MM.1S (cell line): ENCODE data around the gene CDK9.

Experiments used
- DNase-seq: peaks from one replicate; pipeline ENCODE4 v3.0.0-alpha.2; 2015
- H2AFZ ChIP-seq: fragments of 300-600 bp; sonication (generic); 2 replicates; pipeline ENCODE4 v1.6.0; 2016; ENCODE audit warnings: antibody characterized with exemption, low read length
- H3F3A ChIP-seq: fragments of 300-600 bp; sonication (generic); 2 replicates; pipeline ENCODE4 v1.6.1; 2016; ENCODE audit warnings: mild to moderate bottlenecking, antibody characterized with exemption, low read length, moderate library complexity, mixed read lengths; ENCODE audit not compliant: insufficient read depth
- H3K27ac ChIP-seq: fragments of 300-600 bp; sonication (generic); 2 replicates; pipeline ENCODE4 v1.5.1; 2016; ENCODE audit warnings: mild to moderate bottlenecking, low read length
- H3K27me3 ChIP-seq: fragments of 300-600 bp; sonication (generic); replicated peaks from 2 replicates; pipeline ENCODE4 v1.6.0; 2016; ENCODE audit warnings: low read length; ENCODE audit not compliant: insufficient read depth
- H3K36me3 ChIP-seq: fragments of 300-600 bp; sonication (generic); replicated peaks from 2 replicates; pipeline ENCODE4 v1.6.1; 2016; ENCODE audit warnings: mild to moderate bottlenecking, low read length, mixed read lengths; ENCODE audit not compliant: insufficient read depth
- H3K4me1 ChIP-seq: fragments of 300-600 bp; sonication (generic); 2 replicates; pipeline ENCODE4 v1.6.1; 2016; ENCODE audit warnings: low read length, mixed read lengths
- H3K4me2 ChIP-seq: fragments of 300-600 bp; sonication (generic); 2 replicates; pipeline ENCODE4 v1.6.0; 2016; ENCODE audit warnings: low read depth, low read length
- H3K4me3 ChIP-seq: fragments of 300-600 bp; sonication (generic); 2 replicates; pipeline ENCODE4 v1.5.1; 2016; ENCODE audit warnings: low read length, mixed read lengths
- H3K79me2 ChIP-seq: fragments of 300-600 bp; sonication (generic); 2 replicates; pipeline ENCODE4 v1.6.1; 2016; ENCODE audit warnings: mixed run types, low read length, mixed read lengths
- H3K9ac ChIP-seq: fragments of 300-600 bp; sonication (generic); 2 replicates; pipeline ENCODE4 v1.6.1; 2016; ENCODE audit warnings: low read length, mixed read lengths
- H3K9me2 ChIP-seq: fragments of 300-600 bp; sonication (generic); replicated peaks from 2 replicates; pipeline ENCODE4 v1.6.1; 2016; ENCODE audit warnings: mild to moderate bottlenecking, low read length, mixed read lengths; ENCODE audit not compliant: insufficient read depth
- H3K9me3 ChIP-seq: fragments of 300-600 bp; sonication (generic); replicated peaks from 2 replicates; pipeline ENCODE4 v1.6.1; 2016; ENCODE audit warnings: mild to moderate bottlenecking, low read length, mixed read lengths; ENCODE audit not compliant: insufficient read depth
- H4K20me1 ChIP-seq: fragments of 300-600 bp; sonication (generic); 2 replicates; pipeline ENCODE4 v1.6.1; 2016; ENCODE audit warnings: mild to moderate bottlenecking, low read length, moderate library complexity, mixed read lengths; ENCODE audit not compliant: insufficient read depth
- EZH2 ChIP-seq: fragments of 300-600 bp; sonication (generic); optimal IDR thresholded peaks from 2 replicates; pipeline ENCODE3; 2017; ENCODE audit warnings: low read depth, mild to moderate bottlenecking, antibody characterized with exemption, low read length, mixed read lengths
- EZH2phosphoT487 ChIP-seq: fragments of 300-600 bp; sonication (generic); IDR thresholded peaks from 2 replicates; pipeline ENCODE4 v1.6.1; 2018; ENCODE audit warnings: antibody characterized with exemption, low read length
- TF ChIP-seq, protein P1 (sequence below): fragments of 300-600 bp; sonication (generic); IDR thresholded peaks from 2 replicates; pipeline ENCODE4 v1.5.1; 2016; ENCODE audit warnings: antibody characterized with exemption, low read length, mixed read lengths

Gene CDK9

DNA sequence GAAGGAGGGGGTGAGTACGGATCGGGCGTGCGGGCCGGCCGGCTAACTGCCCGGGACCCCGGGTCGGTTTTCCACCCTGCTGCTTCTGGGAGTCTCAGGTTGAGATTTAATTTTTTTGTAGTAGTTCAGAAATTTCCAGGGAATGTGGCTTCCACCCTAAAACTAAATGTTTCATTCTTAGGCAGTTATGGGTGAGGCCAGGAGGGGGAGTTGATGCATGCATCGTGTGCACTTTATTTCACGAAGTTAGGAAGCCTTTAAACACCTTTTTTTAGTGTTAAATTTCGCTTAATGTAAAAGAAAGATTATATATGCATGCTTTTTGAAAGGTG lies 905 bp downstream of the CDK9 start:
- Histone ChIP-seq H3K9ac (peak overlapping the region; percentile 100), H3K9me2 (no peaks in the 10 kb centered on the region), H3K4me2 (peak overlapping the region; percentile 90), H4K20me1 (peaks cover 32% of the 10 kb centered on the region), H2AFZ (no peak overlapping the region), H3K4me1 (peaks cover 31% of the 10 kb centered on the region), H3K27me3 (no peaks in the 10 kb centered on the region), H3K27ac (peak overlapping the region; percentile 97; the same call in 1 of the 2 replicates), H3K4me3 (peak overlapping the region; percentile 99), H3K36me3 (peaks cover 36% of the 10 kb centered on the region), H3K79me2 (peaks cover 53% of the 10 kb centered on the region), H3K9me3 (no peaks in the 10 kb centered on the region), H3F3A (peaks cover 34% of the 10 kb centered on the region)
- DNase-seq, result no peak
- TF ChIP-seq, protein P1, sequence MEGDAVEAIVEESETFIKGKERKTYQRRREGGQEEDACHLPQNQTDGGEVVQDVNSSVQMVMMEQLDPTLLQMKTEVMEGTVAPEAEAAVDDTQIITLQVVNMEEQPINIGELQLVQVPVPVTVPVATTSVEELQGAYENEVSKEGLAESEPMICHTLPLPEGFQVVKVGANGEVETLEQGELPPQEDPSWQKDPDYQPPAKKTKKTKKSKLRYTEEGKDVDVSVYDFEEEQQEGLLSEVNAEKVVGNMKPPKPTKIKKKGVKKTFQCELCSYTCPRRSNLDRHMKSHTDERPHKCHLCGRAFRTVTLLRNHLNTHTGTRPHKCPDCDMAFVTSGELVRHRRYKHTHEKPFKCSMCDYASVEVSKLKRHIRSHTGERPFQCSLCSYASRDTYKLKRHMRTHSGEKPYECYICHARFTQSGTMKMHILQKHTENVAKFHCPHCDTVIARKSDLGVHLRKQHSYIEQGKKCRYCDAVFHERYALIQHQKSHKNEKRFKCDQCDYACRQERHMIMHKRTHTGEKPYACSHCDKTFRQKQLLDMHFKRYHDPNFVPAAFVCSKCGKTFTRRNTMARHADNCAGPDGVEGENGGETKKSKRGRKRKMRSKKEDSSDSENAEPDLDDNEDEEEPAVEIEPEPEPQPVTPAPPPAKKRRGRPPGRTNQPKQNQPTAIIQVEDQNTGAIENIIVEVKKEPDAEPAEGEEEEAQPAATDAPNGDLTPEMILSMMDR, result peak; percentile 49
- TF ChIP-seq EZH2phosphoT487 (no peak), EZH2 (no peak)

DNA sequence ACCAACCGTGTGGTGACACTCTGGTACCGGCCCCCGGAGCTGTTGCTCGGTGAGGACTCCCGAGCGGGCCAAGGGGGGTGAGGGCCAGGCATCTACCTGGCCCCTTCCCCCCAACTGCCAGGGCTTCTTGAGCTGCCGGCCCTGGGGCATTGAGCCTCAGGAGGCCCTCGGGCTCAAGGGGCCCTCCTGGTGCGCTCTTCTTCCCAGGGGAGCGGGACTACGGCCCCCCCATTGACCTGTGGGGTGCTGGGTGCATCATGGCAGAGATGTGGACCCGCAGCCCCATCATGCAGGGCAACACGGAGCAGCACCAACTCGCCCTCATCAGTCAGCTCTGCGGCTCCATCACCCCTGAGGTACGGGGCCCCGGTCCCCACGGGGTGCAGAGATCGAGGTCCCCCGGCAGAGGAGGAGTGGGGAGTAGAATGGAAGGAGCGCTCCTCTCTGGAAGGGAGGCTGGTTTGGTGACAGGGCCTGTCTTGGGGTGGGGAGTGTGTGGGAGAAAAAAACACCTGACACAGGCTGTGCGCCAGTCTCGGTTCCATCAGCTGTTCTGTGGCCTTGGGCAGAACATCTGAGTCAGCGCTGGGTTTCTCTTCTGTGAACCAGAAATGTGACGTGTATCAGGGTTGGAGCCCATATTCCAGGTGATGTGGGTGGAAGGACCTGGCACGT lies 2.6 kb downstream of the CDK9 start:
- H3K4me3 ChIP-seq, result no peak overlapping the region
- H3K4me1 ChIP-seq, result peaks cover 31% of the 10 kb centered on the region
- TF ChIP-seq, protein P1, result no peak
- no peak for TF ChIP-seq EZH2
- TF ChIP-seq EZH2phosphoT487, result no peak
- H4K20me1 ChIP-seq, result peaks cover 32% of the 10 kb centered on the region
- DNase-seq, result peak; percentile 43
- peaks cover 53% of the 10 kb centered on the region for H3K79me2 ChIP-seq
- H3K9me3 ChIP-seq, result no peaks in the 10 kb centered on the region
- H3K27ac ChIP-seq, result peak overlapping the region; percentile 97; the same call in 1 of the 2 replicates
- peaks cover 36% of the 10 kb centered on the region for H3K36me3 ChIP-seq
- H2AFZ ChIP-seq, result no peak overlapping the region
- H3K4me2 ChIP-seq, result peak overlapping the region; percentile 90; the same call in 1 of the 2 replicates
- no peaks in the 10 kb centered on the region for H3K27me3 ChIP-seq
- no peaks in the 10 kb centered on the region for H3K9me2 ChIP-seq
- H3F3A ChIP-seq, result peaks cover 36% of the 10 kb centered on the region
- peak overlapping the region; percentile 19; the same call in 1 of the 2 replicates for H3K9ac ChIP-seq

DNA sequence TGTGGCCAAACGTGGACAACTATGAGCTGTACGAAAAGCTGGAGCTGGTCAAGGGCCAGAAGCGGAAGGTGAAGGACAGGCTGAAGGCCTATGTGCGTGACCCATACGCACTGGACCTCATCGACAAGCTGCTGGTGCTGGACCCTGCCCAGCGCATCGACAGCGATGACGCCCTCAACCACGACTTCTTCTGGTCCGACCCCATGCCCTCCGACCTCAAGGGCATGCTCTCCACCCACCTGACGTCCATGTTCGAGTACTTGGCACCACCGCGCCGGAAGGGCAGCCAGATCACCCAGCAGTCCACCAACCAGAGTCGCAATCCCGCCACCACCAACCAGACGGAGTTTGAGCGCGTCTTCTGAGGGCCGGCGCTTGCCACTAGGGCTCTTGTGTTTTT lies 3.3 kb downstream of the CDK9 start:
- Histone ChIP-seq H3K9me2 (no peaks in the 10 kb centered on the region), H3K79me2 (peaks cover 53% of the 10 kb centered on the region), H2AFZ (no peak overlapping the region), H3K4me3 (no peak overlapping the region), H3K9ac (no peak overlapping the region), H3K4me1 (peaks cover 31% of the 10 kb centered on the region), H3K27me3 (no peaks in the 10 kb centered on the region), H3K36me3 (peaks cover 36% of the 10 kb centered on the region), H3K27ac (peak overlapping the region; percentile 39; the same call in 1 of the 2 replicates), H3F3A (peaks cover 36% of the 10 kb centered on the region), H3K9me3 (no peaks in the 10 kb centered on the region), H4K20me1 (peaks cover 32% of the 10 kb centered on the region), H3K4me2 (no peak overlapping the region)
- no peak for DNase-seq
- TF ChIP-seq EZH2phosphoT487, result no peak
- TF ChIP-seq EZH2, result no peak
- TF ChIP-seq, protein P1, result no peak
